Ureter (tissue), 1 donor: ENCODE measurements around the gene MAP3K7CL. TPM values are rescaled to one million over a fixed set of nuclear protein-coding genes. Genes with fewer than 3 reads are reported as not detected.
"Not testable (repeated sequence)": the region's sequence is repeated elsewhere in the genome, so short reads cannot be mapped to it uniquely, and the experiment has no call there.

ENCODE experiments used
- DNase-seq: peaks from one replicate; pipeline ENCODE4 v3.0.0-alpha.2; 2020; ENCODE audit warnings: low spot score
- total RNA-seq: library from RNA; stranded (reverse); gene quantifications from one replicate; pipeline ENCODE4 v1.2.4, GENCODE V29; 2023
- donor health status: DM: yes; HTN: yes; CAD: no.

MAP3K7CL gene
- total RNA-seq, 1 donor from 2014 or later = 11.5 TPM

GRCh38 chr21:29166853-29167252 is 36.4 kb downstream of the MAP3K7CL start:
- no peak for DNase-seq

- DNase-seq = not testable (repeated sequence)
Measured at GRCh38 chr21:29167481-29167880, 37.0 kb downstream of the MAP3K7CL start.

- no peak for DNase-seq
Measured at GRCh38 chr21:29168891-29169315, 38.5 kb downstream of the MAP3K7CL start.

- DNase-seq = no peak
Measured at GRCh38 chr21:29170944-29171343, 40.5 kb downstream of the MAP3K7CL start.

GRCh38 chr21:29172282-29172681 is 41.8 kb downstream of the MAP3K7CL start:
- DNase-seq = no peak

GRCh38 chr21:29174607-29175013 is 44.2 kb downstream of the MAP3K7CL start:
- DNase-seq = no peak

GRCh38 chr21:29175408-29176134 is 45.1 kb downstream of the MAP3K7CL start:
- no peak for DNase-seq

- DNase-seq = no peak
Measured at GRCh38 chr21:29176471-29177120, 46.2 kb downstream of the MAP3K7CL start.

GRCh38 chr21:29177800-29178199 is 47.4 kb downstream of the MAP3K7CL start:
- no peak for DNase-seq

- DNase-seq = no peak
Measured at GRCh38 chr21:29178926-29179325, 48.5 kb downstream of the MAP3K7CL start.

- no peak for DNase-seq
Measured at GRCh38 chr21:29179503-29179902, 49.1 kb downstream of the MAP3K7CL start.

- no peak for DNase-seq
Measured at GRCh38 chr21:29181799-29182470, 51.5 kb downstream of the MAP3K7CL start.

GRCh38 chr21:29182691-29183092 is 52.2 kb downstream of the MAP3K7CL start:
- no peak for DNase-seq

GRCh38 chr21:29184037-29184436 is 53.6 kb downstream of the MAP3K7CL start:
- no peak for DNase-seq

- DNase-seq = no peak
Measured at GRCh38 chr21:29185172-29185571, 54.7 kb downstream of the MAP3K7CL start.

GRCh38 chr21:29185633-29186032 is 55.2 kb downstream of the MAP3K7CL start:
- DNase-seq = no peak

- DNase-seq = no peak
Measured at GRCh38 chr21:29186246-29186645, 55.8 kb downstream of the MAP3K7CL start.

GRCh38 chr21:29187944-29188343 is 57.5 kb downstream of the MAP3K7CL start:
- no peak for DNase-seq

- DNase-seq = no peak
Measured at GRCh38 chr21:29189353-29189752, 58.9 kb downstream of the MAP3K7CL start.

- no peak for DNase-seq
Measured at GRCh38 chr21:29190923-29191331, 60.5 kb downstream of the MAP3K7CL start.

- DNase-seq = no peak
Measured at GRCh38 chr21:29193072-29193471, 62.6 kb downstream of the MAP3K7CL start.

- DNase-seq = no peak
Measured at GRCh38 chr21:29193901-29194300, 63.5 kb downstream of the MAP3K7CL start.

- no peak for DNase-seq
Measured at GRCh38 chr21:29194342-29194741, 63.9 kb downstream of the MAP3K7CL start.
